ENCODE data around the gene DARS2.

- TF ChIP-seq TAF1 (conservative IDR thresholded peaks at IDR 0.05) (no peak), CTCF (IDR thresholded peaks at IDR 0.05; ENCODE audit: low read depth, low read length, missing input control) (no peak)
- TF ChIP-seq, protein P1, sequence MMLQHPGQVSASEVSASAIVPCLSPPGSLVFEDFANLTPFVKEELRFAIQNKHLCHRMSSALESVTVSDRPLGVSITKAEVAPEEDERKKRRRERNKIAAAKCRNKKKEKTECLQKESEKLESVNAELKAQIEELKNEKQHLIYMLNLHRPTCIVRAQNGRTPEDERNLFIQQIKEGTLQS (IDR thresholded peaks at IDR 0.05): no peak
Measured at GRCh38 chr1:173798078-173798477, 26.4 kb upstream of the DARS2 start.
